HepG2 (cell line): ENCODE results near the gene N4BP2. TPM values are rescaled to one million over a fixed set of nuclear protein-coding genes. Genes with fewer than 3 reads are reported as not detected.

Experiments used
- HNF1B ChIP-seq: sonication (generic); formaldehyde crosslinking; IDR thresholded peaks from 2 replicates; pipeline ENCODE4 v1.5.1; 2020; ENCODE audit warnings: mild to moderate bottlenecking, moderate library complexity, missing genetic modification reagents
- IRF2 ChIP-seq: IDR thresholded peaks from 2 replicates; pipeline ENCODE4 v1.6.1; 2018; ENCODE audit warnings: missing genetic modification reagents, missing compliant biosample characterization
- MAFK ChIP-seq, 2 experiments: IDR thresholded peaks in 1 of 2; conservative IDR thresholded peaks in 1 of 2; 2 replicates each; pipeline ENCODE4 v1.6.1; 2011; ENCODE audit warnings: improper control_type of control experiment in 2 of 2, low read length in 2 of 2
- MIER3 ChIP-seq: IDR thresholded peaks from 2 replicates; pipeline ENCODE4 v1.6.1; 2016; ENCODE audit warnings: missing compliant biosample characterization, borderline replicate concordance
- MTERF4 ChIP-seq: sonication (generic); formaldehyde crosslinking; IDR thresholded peaks from 2 replicates; pipeline ENCODE4 v1.8.0; 2023; ENCODE audit warnings: mild to moderate bottlenecking, missing genetic modification reagents
- NR2C2 ChIP-seq: sonication (generic); formaldehyde crosslinking; IDR thresholded peaks from 2 replicates; pipeline ENCODE4 v1.4.0; 2020; ENCODE audit warnings: missing genetic modification reagents, mild to moderate bottlenecking, moderate library complexity, borderline replicate concordance
- PHF8 ChIP-seq: sonication (generic); formaldehyde crosslinking; IDR thresholded peaks from 2 replicates; pipeline ENCODE4 v1.5.0; 2020; ENCODE audit warnings: missing genetic modification reagents
- PRDM15 ChIP-seq: sonication (generic); formaldehyde crosslinking; IDR thresholded peaks from 2 replicates; pipeline ENCODE4 v1.4.0; 2020; ENCODE audit warnings: missing genetic modification reagents
- SNAPC2 ChIP-seq: sonication (generic); formaldehyde crosslinking; IDR thresholded peaks from 2 replicates; pipeline ENCODE4 v1.8.1; 2022; ENCODE audit warnings: mild to moderate bottlenecking, missing genetic modification reagents
- TAF15 ChIP-seq: fragments of 200-400 bp; formaldehyde crosslinking; IDR thresholded peaks from one replicate; pipeline ENCODE4 v1.6.1; 2018; ENCODE audit warnings: mild to moderate bottlenecking, low read depth, low read length; ENCODE audit not compliant: poor library complexity, severe bottlenecking
- TFAP4 ChIP-seq: sonication (generic); IDR thresholded peaks from 2 replicates; pipeline ENCODE4 v1.6.1; 2016; ENCODE audit warnings: low read depth, borderline replicate concordance
- ZBTB2 ChIP-seq: sonication (generic); formaldehyde crosslinking; IDR thresholded peaks from 2 replicates; pipeline ENCODE4 v1.8.0; 2022; ENCODE audit warnings: low read depth, missing genetic modification reagents
- ZBTB26 ChIP-seq: IDR thresholded peaks from 2 replicates; pipeline ENCODE4 v1.6.1; 2016; ENCODE audit warnings: missing compliant biosample characterization, missing genetic modification reagents, borderline replicate concordance
- ZNF672 ChIP-seq: sonication (generic); formaldehyde crosslinking; IDR thresholded peaks from 2 replicates; pipeline ENCODE4 v1.8.1; 2022; ENCODE audit warnings: missing genetic modification reagents
- ZNF691 ChIP-seq: sonication (generic); formaldehyde crosslinking; IDR thresholded peaks from 2 replicates; pipeline ENCODE4 v1.4.0; 2020; ENCODE audit warnings: missing genetic modification reagents, low read depth, mild to moderate bottlenecking, borderline replicate concordance
- polyA plus RNA-seq, 8 experiments: library from polyadenylated mRNA; depleted of rRNA in 3 of 8; stranded (reverse) in 7 of 8; unstranded in 1 of 8; fragments of >200 nt; fragmentation: Illumina TruSeq in 4 of 8; extraction: Trizol in 4 of 8; gene quantifications; 2 replicates each; pipeline versions ENCODE4 v1.2.1 to v1.2.3, GENCODE V29; 2011 to 2016; ENCODE audit warnings: low read depth in 4 of 8, missing spikeins in 1 of 8, mixed read lengths in 1 of 8; ENCODE audit not compliant: insufficient read depth in 1 of 8
- total RNA-seq, 5 experiments: library from RNA; depleted of rRNA; stranded (reverse); fragments of >200 nt; fragmentation: Illumina TruSeq; extraction: Trizol; gene quantifications; 2 replicates each; pipeline ENCODE4 v1.2.3, GENCODE V29; 2016; ENCODE audit warnings: low read depth in 1 of 5

N4BP2 gene
- total and polyA plus RNA-seq, 2 of the 13 experiments (the other 11 are each of a cell fraction or from before 2014, with no cell fraction given), result 5.6 to 12.9 TPM

- peak; percentile 32; the same call in 1 of the 2 replicates for TF ChIP-seq PRDM15
- peak; percentile 77 for TF ChIP-seq TAF15
- TF ChIP-seq ZNF691 (CRISPR knock-in tag), result 0 out of 2 replicates have a peak, but pooled peaks have one; percentile 9
- no peak; the same call in 1 of the 2 replicates for TF ChIP-seq MTERF4
- TF ChIP-seq ZBTB2 (CRISPR knock-in tag), result peak; percentile 89
- no peak for TF ChIP-seq MAFK (conservative IDR thresholded peaks at IDR 0.05 in 1 of 2, IDR thresholded peaks at IDR 0.05 in 1 of 2; ENCODE audit: low read length in 2 of 2)
- peak; percentile 67; the same call in 1 of the 2 replicates for TF ChIP-seq IRF2 (CRISPR knock-in tag)
- peak; percentile 86; the same call in 1 of the 2 replicates for TF ChIP-seq ZNF672 (CRISPR knock-in tag)
- no peak; the same call in 1 of the 2 replicates for TF ChIP-seq TFAP4
- TF ChIP-seq ZBTB26 (CRISPR knock-in tag), result peak; percentile 35; the same call in 1 of the 2 replicates
- no peak; the same call in 1 of the 2 replicates for TF ChIP-seq HNF1B (CRISPR knock-in tag)
- TF ChIP-seq SNAPC2 (CRISPR knock-in tag), result peak; percentile 82
- TF ChIP-seq MIER3 (CRISPR knock-in tag), result peak; percentile 47; the same call in 1 of the 2 replicates
- 0 out of 2 replicates have a peak, but pooled peaks have one; percentile 12 for TF ChIP-seq NR2C2
- peak; percentile 50; the same call in 1 of the 2 replicates for TF ChIP-seq PHF8 (CRISPR knock-in tag)
These were observed at the start of gene N4BP2 (continued) for GRCh38 chr4:40056716-40057585.
